PC-9 (cell line): Measurements from ENCODE around the gene ZDHHC14. TPM values are rescaled to one million over a fixed set of nuclear protein-coding genes. Genes with fewer than 3 reads are reported as not detected.

Experiments used
- BruUV-seq: library from RNA; stranded (reverse); fragments of 400-500 nt; replicated peaks from 2 replicates; lab custom pipeline; 2021; lab: Mats Ljungman, UMichigan
- CTCF ChIA-PET: fragments of 300-600 bp; sonication (Branson Sonifier 250); formaldehyde crosslinking; loops from one replicate; lab custom pipeline; 2022; ENCODE audit warnings: antibody characterized with exemption; lab: Charles Lee
- POLR2A ChIA-PET: fragments of 300-600 bp; sonication (Branson Sonifier 250); formaldehyde crosslinking; loops from one replicate; lab custom pipeline; 2022; ENCODE audit warnings: antibody characterized with exemption; ENCODE audit not compliant: unreplicated experiment; lab: Charles Lee
- DNase-seq, 2 experiments: peaks; one replicate each; pipeline versions ENCODE4 v3.0.0 to v3.0.0-alpha.2; 2015 to 2022; ENCODE audit warnings: mixed read lengths in 1 of 2
- H2AFZ ChIP-seq: fragments of 200-600 bp; sonication (generic); 2 replicates; pipeline ENCODE4 v1.8.1; 2017; ENCODE audit warnings: antibody characterized with exemption
- H3F3A ChIP-seq: fragments of 200-600 bp; sonication (generic); 2 replicates; pipeline ENCODE4 v1.8.1; 2017; ENCODE audit warnings: antibody characterized with exemption, mild to moderate bottlenecking, low read depth; ENCODE audit not compliant: insufficient read depth
- H3K27ac ChIP-seq: fragments of 200-600 bp; sonication (generic); 2 replicates; pipeline ENCODE4 v1.6.1; 2016; ENCODE audit warnings: mixed run types
- H3K27me3 ChIP-seq: fragments of 200-600 bp; sonication (generic); 2 replicates; pipeline ENCODE4 v1.6.1; 2016; ENCODE audit warnings: low read depth, mixed run types; ENCODE audit not compliant: insufficient read depth
- H3K36me3 ChIP-seq: fragments of 200-600 bp; sonication (generic); 2 replicates; pipeline ENCODE4 v1.6.1; 2016; ENCODE audit warnings: low read depth, mixed run types
- H3K4me1 ChIP-seq: fragments of 200-600 bp; sonication (generic); replicated peaks from 2 replicates; pipeline ENCODE4 v1.6.1; 2016; ENCODE audit warnings: mixed run types; ENCODE audit not compliant: insufficient read depth
- H3K4me2 ChIP-seq: fragments of 200-600 bp; sonication (generic); 2 replicates; pipeline ENCODE4 v1.6.1; 2017; ENCODE audit warnings: mixed run types
- H3K4me3 ChIP-seq: fragments of 200-600 bp; sonication (generic); 2 replicates; pipeline ENCODE4 v1.6.1; 2016; ENCODE audit warnings: mixed run types
- H3K79me2 ChIP-seq: fragments of 200-600 bp; sonication (generic); 2 replicates; pipeline ENCODE4 v1.6.1; 2017; ENCODE audit warnings: low read depth, mixed run types
- H3K9me2 ChIP-seq: fragments of 200-600 bp; sonication (generic); 2 replicates; pipeline ENCODE4 v1.8.1; 2017; ENCODE audit warnings: mild to moderate bottlenecking; ENCODE audit not compliant: insufficient read depth
- H3K9me3 ChIP-seq: fragments of 200-600 bp; sonication (generic); 2 replicates; pipeline ENCODE4 v1.8.1; 2016; ENCODE audit warnings: low read depth; ENCODE audit not compliant: insufficient read depth
- H4K20me1 ChIP-seq: fragments of 200-600 bp; sonication (generic); 2 replicates; pipeline ENCODE4 v1.8.1; 2017; ENCODE audit not compliant: insufficient read depth
- CTCF ChIP-seq: fragments of 200-600 bp; sonication (generic); conservative IDR thresholded peaks from 2 replicates; pipeline ENCODE4 v1.6.1; 2017; ENCODE audit warnings: mixed run types, antibody characterized with exemption, mild to moderate bottlenecking, moderate library complexity
- EZH2 ChIP-seq: fragments of 200-600 bp; sonication (generic); IDR thresholded peaks from 2 replicates; pipeline ENCODE4 v1.8.0; 2017; ENCODE audit warnings: antibody characterized with exemption, low read depth
- intact Hi-C: fragments of 100-400 bp; cut with micrococcal nuclease; formaldehyde crosslinking; loops from one replicate; pipeline ENCODE4 v1.10.0; 2022; ENCODE audit not compliant: unreplicated experiment
- total RNA-seq: library from RNA; stranded (reverse); gene quantifications from 2 replicates; pipeline ENCODE4 v1.2.3, GENCODE V29; 2021

The ZDHHC14 gene
- total RNA-seq, 1 experiment from 2014 or later, result 5.6 TPM

- CTCF ChIA-PET, result no interaction called here
- Histone ChIP-seq H3K36me3 (no peaks in the 10 kb centered on the region), H3K79me2 (no peaks in the 10 kb centered on the region), H3K4me2 (no peak overlapping the region), H2AFZ (no peak overlapping the region), H3K4me1 (no peaks in the 10 kb centered on the region), H3F3A (no peaks in the 10 kb centered on the region), H4K20me1 (no peaks in the 10 kb centered on the region), H3K27me3 (no peaks in the 10 kb centered on the region), H3K9me2 (no peaks in the 10 kb centered on the region), H3K9me3 (no peaks in the 10 kb centered on the region), H3K4me3 (no peak overlapping the region), H3K27ac (no peak overlapping the region)
- TF ChIP-seq CTCF (no peak), EZH2 (no peak)
- POLR2A ChIA-PET, result no interaction called here
- DNase-seq, result no peak
- BruUV-seq, result no TSS peak
- intact Hi-C loops, result no loop called here
Observed at GRCh38 chr6:157651731-157652490, 270.9 kb downstream of the ZDHHC14 start.

DNA sequence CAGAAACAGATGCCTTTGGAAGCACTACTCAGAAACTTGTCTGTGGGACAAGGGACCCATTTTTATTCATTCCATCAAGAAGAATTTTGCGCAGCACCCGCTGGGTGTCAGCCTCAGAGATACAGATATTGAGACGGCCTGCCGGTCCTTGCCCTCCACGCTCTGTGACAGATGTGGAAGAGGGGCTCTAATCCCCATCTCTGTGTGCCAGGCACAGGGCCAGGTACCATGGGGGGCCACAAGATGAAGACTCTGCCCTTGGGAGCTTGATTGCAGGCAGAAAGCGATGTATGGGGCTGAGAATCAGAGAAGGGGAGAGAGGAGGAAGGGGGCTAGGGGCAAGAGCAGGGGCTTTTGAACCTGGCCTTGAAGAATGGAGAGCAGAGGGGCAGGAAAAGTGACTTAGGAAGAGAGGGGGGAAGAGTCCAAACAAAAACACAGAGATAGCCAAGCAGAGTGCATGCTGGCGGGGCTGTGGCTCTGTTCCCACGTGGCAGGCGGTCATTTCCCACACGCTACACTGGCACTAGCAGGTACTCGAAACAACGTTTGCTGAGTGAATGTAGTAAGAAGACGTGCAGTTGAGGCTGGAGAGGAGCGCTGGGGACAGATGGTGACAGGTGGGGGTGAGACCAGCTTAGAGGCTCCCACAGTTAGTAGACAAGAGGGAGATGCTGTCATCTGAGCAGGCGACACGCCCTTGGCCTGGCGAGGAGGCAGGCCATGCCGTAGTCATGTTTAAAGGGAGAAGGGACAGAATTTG lies 271.8 kb downstream of the ZDHHC14 start:
- CTCF ChIA-PET, result no interaction called here
- Histone ChIP-seq H3K27ac (no peak overlapping the region), H3K79me2 (no peaks in the 10 kb centered on the region), H3K27me3 (no peaks in the 10 kb centered on the region), H3K4me1 (no peaks in the 10 kb centered on the region), H3K36me3 (no peaks in the 10 kb centered on the region), H3F3A (no peaks in the 10 kb centered on the region), H3K4me2 (no peak overlapping the region), H3K4me3 (no peak overlapping the region), H2AFZ (no peak overlapping the region), H3K9me2 (no peaks in the 10 kb centered on the region), H4K20me1 (no peaks in the 10 kb centered on the region), H3K9me3 (no peaks in the 10 kb centered on the region)
- POLR2A ChIA-PET, result no interaction called here
- intact Hi-C loops, result no loop called here
- DNase-seq, result no peak
- TF ChIP-seq CTCF, result no peak
- no peak for TF ChIP-seq EZH2
- no TSS peak for BruUV-seq

DNA sequence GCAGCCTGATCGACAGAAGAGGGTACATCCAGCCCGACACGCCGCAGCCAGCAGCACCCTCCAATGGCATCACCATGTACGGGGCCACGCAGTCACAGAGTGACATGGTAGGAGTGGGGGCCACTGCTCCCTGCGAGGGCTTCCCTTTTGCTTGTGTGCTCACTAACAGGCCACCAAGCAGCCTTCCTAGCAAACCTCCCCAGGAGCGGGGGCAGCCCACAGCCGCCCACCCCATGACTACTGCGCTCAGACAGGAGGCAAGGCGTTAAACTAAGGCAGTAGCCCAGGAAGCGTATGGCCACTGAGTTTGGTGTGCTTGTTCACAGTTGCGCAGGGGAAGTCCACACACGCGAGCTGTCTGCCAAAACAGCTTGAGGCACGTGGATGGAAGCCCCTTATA lies 272.5 kb downstream of the ZDHHC14 start:
- intact Hi-C loops, result no loop called here
- no peaks in the 10 kb centered on the region for H3K27me3 ChIP-seq
- no peak overlapping the region for H3K27ac ChIP-seq
- no peaks in the 10 kb centered on the region for H3K9me3 ChIP-seq
- H3K36me3 ChIP-seq, result no peaks in the 10 kb centered on the region
- CTCF ChIA-PET, result no interaction called here
- POLR2A ChIA-PET, result no interaction called here
- no peak overlapping the region for H3K4me2 ChIP-seq
- TF ChIP-seq CTCF (no peak), EZH2 (no peak)
- H2AFZ ChIP-seq, result no peak overlapping the region
- H4K20me1 ChIP-seq, result no peaks in the 10 kb centered on the region
- no peaks in the 10 kb centered on the region for H3K79me2 ChIP-seq
- H3F3A ChIP-seq, result no peaks in the 10 kb centered on the region
- no peak overlapping the region for H3K4me3 ChIP-seq
- no peaks in the 10 kb centered on the region for H3K9me2 ChIP-seq
- no peaks in the 10 kb centered on the region for H3K4me1 ChIP-seq
- DNase-seq, result no peak
- BruUV-seq, result no TSS peak
